Activated T-helper 1 cell treated with anti-CD3 and anti-CD28 coated beads, Interleukin-12 subunit alpha, Interleukin-12 subunit beta, Interleukin-2, Interleukin-4 antibody, amounts not matched to agents 30 ng/mL and 10 ng/mL and 1 ng/mL, durations not matched to agents 14 hours and 24 hours and 36 hours (primary cell): ENCODE measurements around the gene POTEG. TPM values are rescaled to one million over a fixed set of nuclear protein-coding genes. Genes with fewer than 3 reads are reported as not detected.
"Not testable (repeated sequence)": the region's sequence is repeated elsewhere in the genome, so short reads cannot be mapped to it uniquely, and the experiment has no call there.

Source experiments
- DNase-seq: peaks from one replicate; pipeline ENCODE4 v3.0.0; 2021; ENCODE audit warnings: low spot score
- H3K27ac Mint-ChIP-seq: one replicate; pipeline ENCODE4 v1.8.0; 2021; ENCODE audit warnings: mild to moderate bottlenecking, mixed read lengths
- H3K27me3 Mint-ChIP-seq: one replicate; pipeline ENCODE4 v1.8.0; 2022; ENCODE audit warnings: mild to moderate bottlenecking, moderate library complexity, mixed read lengths; ENCODE audit not compliant: insufficient read depth
- H3K36me3 Mint-ChIP-seq: one replicate; pipeline ENCODE4 v1.8.0; 2021; ENCODE audit warnings: low read depth, mixed read lengths
- H3K4me1 Mint-ChIP-seq: one replicate; pipeline ENCODE4 v1.8.0; 2021; ENCODE audit warnings: low read depth, mixed read lengths
- H3K4me3 Mint-ChIP-seq: one replicate; pipeline ENCODE4 v1.8.0; 2021; ENCODE audit warnings: mild to moderate bottlenecking, moderate library complexity, mixed read lengths
- H3K9me3 Mint-ChIP-seq: one replicate; pipeline ENCODE4 v1.8.0; 2021; ENCODE audit warnings: mixed read lengths
- intact Hi-C: fragments of 100-400 bp; cut with micrococcal nuclease; formaldehyde crosslinking; loops from one replicate; pipeline ENCODE4 v1.15.1; 2024
- total RNA-seq: library from RNA; stranded (reverse); gene quantifications from 2 replicates; pipeline ENCODE4 v1.2.3, GENCODE V29; 2022

Gene POTEG
- not detected in 2 replicates for total RNA-seq

DNA sequence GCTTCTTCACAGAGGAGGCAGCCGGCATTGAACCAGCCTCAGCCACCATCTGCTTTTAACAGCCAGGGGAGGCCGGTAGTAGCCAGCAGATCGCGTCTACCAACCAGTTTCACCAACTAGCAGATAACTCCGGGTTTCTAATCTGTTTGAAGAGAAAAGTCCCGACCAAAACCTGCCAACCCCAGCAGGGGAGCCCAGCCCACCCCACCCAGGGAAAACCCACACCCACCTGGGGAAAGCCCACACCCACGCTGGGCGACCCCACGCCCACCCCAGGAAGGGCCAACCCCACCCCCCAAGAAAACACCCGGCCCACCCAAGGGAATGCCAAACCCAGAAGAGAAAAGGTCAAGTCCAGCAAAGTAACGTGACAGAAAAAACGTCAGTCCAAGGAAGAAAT lies at the start of gene POTEG:
POTEG (minus strand) TSS at position 101 of the 400 bp plus-strand sequence; CDS start at position 49, 52 bp downstream.
- not testable (repeated sequence) for H3K27me3 Mint-ChIP-seq, H3K9me3 Mint-ChIP-seq

GRCh38 chr14:19482093-19482492 lies 48.0 kb upstream of the POTEG start:
- DNase-seq, H3K36me3 Mint-ChIP-seq, H3K27ac Mint-ChIP-seq, H3K9me3 Mint-ChIP-seq, H3K4me3 Mint-ChIP-seq, H3K27me3 Mint-ChIP-seq, intact Hi-C loops, H3K4me1 Mint-ChIP-seq: not testable (repeated sequence)

More for the DNA sequence above, at the start of gene POTEG:
- H3K27ac Mint-ChIP-seq, H3K36me3 Mint-ChIP-seq, H3K4me3 Mint-ChIP-seq, intact Hi-C loops, DNase-seq, H3K4me1 Mint-ChIP-seq: not testable (repeated sequence)

DNA sequence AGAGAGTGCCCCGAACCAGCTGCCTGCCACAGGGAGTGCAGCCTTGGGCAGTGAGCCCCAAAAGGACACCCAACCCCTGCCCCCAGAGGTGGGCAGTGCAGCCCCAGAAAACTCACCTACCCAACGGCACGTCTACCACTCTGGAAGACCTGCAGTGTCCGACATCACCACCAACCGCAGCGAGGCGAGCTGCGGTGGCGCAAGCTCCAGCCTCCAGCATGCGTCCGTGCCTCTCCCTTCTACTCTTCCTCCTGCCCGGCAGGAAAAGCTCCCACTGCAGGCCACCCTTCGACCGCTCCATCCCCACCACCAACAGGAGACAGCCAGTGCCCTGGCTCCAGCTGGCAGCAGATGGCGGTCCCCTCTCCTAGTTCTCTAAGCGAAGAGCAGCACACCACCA lies 47.3 kb upstream of the POTEG start:
- H3K9me3 Mint-ChIP-seq, H3K27ac Mint-ChIP-seq, H3K27me3 Mint-ChIP-seq, H3K36me3 Mint-ChIP-seq, H3K4me1 Mint-ChIP-seq, DNase-seq, H3K4me3 Mint-ChIP-seq, intact Hi-C loops: not testable (repeated sequence)

DNA sequence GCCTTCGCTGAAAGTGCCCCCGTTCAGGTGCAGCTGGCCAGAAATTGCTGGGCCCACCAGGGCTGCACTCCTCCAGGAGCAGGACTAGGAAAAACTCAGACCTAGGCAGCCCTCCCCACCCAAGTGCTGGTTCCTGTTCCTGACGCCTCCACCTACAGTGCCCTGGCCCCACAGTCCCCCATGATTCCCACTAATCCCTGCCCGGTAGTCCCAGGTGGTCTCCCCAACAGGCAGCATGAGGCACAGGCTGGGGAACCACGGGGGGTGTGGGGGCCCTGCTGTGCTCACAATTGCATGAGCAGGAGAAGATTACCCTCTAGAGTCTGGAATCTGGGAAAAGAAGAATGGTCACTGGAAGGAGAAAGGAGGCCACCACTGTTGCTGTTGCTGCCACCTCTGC lies 46.4 kb upstream of the POTEG start:
- intact Hi-C loops, H3K4me1 Mint-ChIP-seq, H3K27me3 Mint-ChIP-seq, H3K9me3 Mint-ChIP-seq, DNase-seq, H3K36me3 Mint-ChIP-seq, H3K4me3 Mint-ChIP-seq, H3K27ac Mint-ChIP-seq: not testable (repeated sequence)

- H3K36me3 Mint-ChIP-seq, DNase-seq, intact Hi-C loops, H3K9me3 Mint-ChIP-seq, H3K27me3 Mint-ChIP-seq, H3K4me1 Mint-ChIP-seq, H3K4me3 Mint-ChIP-seq, H3K27ac Mint-ChIP-seq: not testable (repeated sequence)
These were observed 11.6 kb upstream of the POTEG start for GRCh38 chr14:19445761-19446160.

- H3K9me3 Mint-ChIP-seq, H3K4me1 Mint-ChIP-seq, H3K27ac Mint-ChIP-seq, intact Hi-C loops, H3K4me3 Mint-ChIP-seq, DNase-seq, H3K36me3 Mint-ChIP-seq, H3K27me3 Mint-ChIP-seq: not testable (repeated sequence)
These were observed 5.7 kb upstream of the POTEG start for GRCh38 chr14:19439826-19440225.

- H3K4me3 Mint-ChIP-seq, H3K27ac Mint-ChIP-seq, H3K36me3 Mint-ChIP-seq, intact Hi-C loops, DNase-seq, H3K4me1 Mint-ChIP-seq, H3K9me3 Mint-ChIP-seq, H3K27me3 Mint-ChIP-seq: not testable (repeated sequence)
These were observed 5.1 kb upstream of the POTEG start for GRCh38 chr14:19439219-19439618.

- H3K27ac Mint-ChIP-seq, H3K27me3 Mint-ChIP-seq, DNase-seq, intact Hi-C loops, H3K36me3 Mint-ChIP-seq, H3K4me1 Mint-ChIP-seq, H3K4me3 Mint-ChIP-seq, H3K9me3 Mint-ChIP-seq: not testable (repeated sequence)
These were observed 2.9 kb upstream of the POTEG start for GRCh38 chr14:19437126-19437443.

DNA sequence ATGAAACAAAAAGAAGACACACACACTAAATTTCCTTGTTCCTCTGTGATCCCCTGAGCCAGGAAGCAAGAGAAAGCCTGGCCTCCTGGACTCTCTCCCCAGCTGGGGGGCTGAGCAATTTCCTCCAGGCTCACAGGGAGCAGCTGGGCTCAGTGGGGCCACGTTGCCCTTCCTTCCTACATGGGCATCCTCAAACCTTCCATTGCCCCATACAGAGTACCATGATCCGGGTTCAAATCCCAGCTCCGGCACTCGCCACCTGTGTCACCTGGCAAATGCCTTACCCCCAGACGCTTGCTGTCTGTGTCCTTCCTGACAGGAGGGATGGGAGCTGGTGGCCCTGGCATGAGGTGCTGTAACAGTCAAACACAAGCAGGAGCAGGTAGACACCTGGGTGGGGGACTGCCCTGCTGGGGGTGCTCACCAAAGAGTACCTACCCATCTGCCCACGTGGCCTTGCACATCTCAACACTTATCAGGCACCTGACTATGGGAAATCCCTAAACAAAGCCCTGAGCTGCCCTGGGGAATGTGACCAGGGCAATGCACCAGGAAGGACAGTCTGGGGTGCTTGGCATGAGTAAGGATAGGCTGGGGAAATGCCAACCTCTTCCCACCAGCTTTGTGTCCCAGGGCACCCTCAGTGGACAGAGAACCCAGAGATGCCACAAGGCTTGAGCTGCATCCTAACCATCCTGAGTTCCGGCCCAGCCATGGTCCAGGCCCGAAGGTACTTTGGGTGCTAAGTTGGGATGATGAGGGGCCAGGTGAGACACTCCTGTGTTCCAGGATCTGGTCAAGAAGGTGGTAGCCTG lies 2.4 kb upstream of the POTEG start:
- H3K36me3 Mint-ChIP-seq, H3K27ac Mint-ChIP-seq, H3K4me1 Mint-ChIP-seq, H3K27me3 Mint-ChIP-seq, intact Hi-C loops, H3K4me3 Mint-ChIP-seq, DNase-seq, H3K9me3 Mint-ChIP-seq: not testable (repeated sequence)

- not testable (repeated sequence) for H3K9me3 Mint-ChIP-seq
These were observed 1.7 kb upstream of the POTEG start for GRCh38 chr14:19435852-19436251.

DNA sequence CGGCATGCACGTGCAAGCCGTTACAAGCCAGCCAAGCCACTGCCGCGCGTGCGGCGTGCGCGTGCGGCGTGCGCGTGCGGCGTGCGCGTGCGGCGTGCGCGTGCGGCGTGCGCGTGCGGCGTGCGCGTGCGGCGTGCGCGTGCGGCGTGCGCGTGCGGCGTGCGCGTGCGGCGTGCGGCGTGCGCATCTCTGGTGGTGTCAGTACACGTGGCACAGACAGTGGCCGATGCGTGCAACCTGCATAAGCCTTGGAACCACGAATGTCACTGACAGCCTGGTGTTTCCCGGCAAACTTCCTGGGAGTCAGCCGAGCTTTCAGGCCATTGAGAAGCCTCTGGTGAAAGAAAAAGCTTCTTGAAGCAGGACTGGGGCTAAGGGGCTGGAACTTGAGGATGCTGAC lies 750 bp upstream of the POTEG start:
- H3K27ac Mint-ChIP-seq, H3K4me1 Mint-ChIP-seq, intact Hi-C loops, H3K36me3 Mint-ChIP-seq, H3K9me3 Mint-ChIP-seq, H3K4me3 Mint-ChIP-seq, DNase-seq, H3K27me3 Mint-ChIP-seq: not testable (repeated sequence)

More at GRCh38 chr14:19435852-19436251, 1.7 kb upstream of the POTEG start:
- H3K4me3 Mint-ChIP-seq, H3K27me3 Mint-ChIP-seq, H3K36me3 Mint-ChIP-seq, H3K4me1 Mint-ChIP-seq, intact Hi-C loops, H3K27ac Mint-ChIP-seq, DNase-seq: not testable (repeated sequence)

GRCh38 chr14:19433765-19434164 lies 376 bp downstream of the POTEG start:
- DNase-seq, H3K27me3 Mint-ChIP-seq, H3K4me1 Mint-ChIP-seq, intact Hi-C loops, H3K4me3 Mint-ChIP-seq, H3K36me3 Mint-ChIP-seq, H3K9me3 Mint-ChIP-seq, H3K27ac Mint-ChIP-seq: not testable (repeated sequence)

DNA sequence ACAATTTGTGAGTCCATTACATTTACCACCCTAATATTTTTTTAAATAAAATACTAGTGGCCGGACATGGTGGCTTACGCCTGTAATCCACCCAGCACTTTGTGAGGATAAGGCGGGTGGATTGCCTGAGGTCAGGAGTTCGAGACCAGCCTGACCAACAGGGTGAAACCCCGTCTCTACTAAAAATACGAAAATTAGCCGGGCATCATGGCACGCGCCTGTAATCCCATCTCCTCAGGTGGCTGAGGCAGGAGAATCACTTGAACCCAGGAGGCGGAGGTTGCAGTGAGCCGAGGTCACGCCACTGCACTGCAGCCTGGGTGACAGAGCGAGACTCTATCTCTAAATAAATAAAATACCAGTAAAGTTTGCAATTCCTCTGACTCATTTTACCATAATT lies 25.6 kb downstream of the POTEG start:
- H3K4me1 Mint-ChIP-seq, DNase-seq, H3K27ac Mint-ChIP-seq, H3K9me3 Mint-ChIP-seq, H3K36me3 Mint-ChIP-seq, intact Hi-C loops, H3K27me3 Mint-ChIP-seq, H3K4me3 Mint-ChIP-seq: not testable (repeated sequence)

- H3K4me1 Mint-ChIP-seq, H3K27ac Mint-ChIP-seq, H3K9me3 Mint-ChIP-seq, intact Hi-C loops, H3K4me3 Mint-ChIP-seq, DNase-seq, H3K36me3 Mint-ChIP-seq, H3K27me3 Mint-ChIP-seq: not testable (repeated sequence)
These were observed 32.0 kb downstream of the POTEG start for GRCh38 chr14:19402097-19402496.
